OCI-LY7 (cell line): Measurements from ENCODE around the gene AGBL1.

Experiments used
- EZH2phosphoT487 ChIP-seq: fragments of 200-600 bp; sonication (generic); IDR thresholded peaks from 2 replicates; pipeline ENCODE4 v1.6.1; 2018; ENCODE audit warnings: low read depth, borderline replicate concordance, mild to moderate bottlenecking, mixed run types, antibody characterized with exemption, low read length, moderate library complexity, mixed read lengths
- TF ChIP-seq, protein P1 (sequence below): fragments of 200-600 bp; sonication (generic); conservative IDR thresholded peaks from 2 replicates; pipeline ENCODE4 v1.5.1; 2014; ENCODE audit warnings: mild to moderate bottlenecking, antibody characterized with exemption, low read length, moderate library complexity, mixed read lengths

DNA sequence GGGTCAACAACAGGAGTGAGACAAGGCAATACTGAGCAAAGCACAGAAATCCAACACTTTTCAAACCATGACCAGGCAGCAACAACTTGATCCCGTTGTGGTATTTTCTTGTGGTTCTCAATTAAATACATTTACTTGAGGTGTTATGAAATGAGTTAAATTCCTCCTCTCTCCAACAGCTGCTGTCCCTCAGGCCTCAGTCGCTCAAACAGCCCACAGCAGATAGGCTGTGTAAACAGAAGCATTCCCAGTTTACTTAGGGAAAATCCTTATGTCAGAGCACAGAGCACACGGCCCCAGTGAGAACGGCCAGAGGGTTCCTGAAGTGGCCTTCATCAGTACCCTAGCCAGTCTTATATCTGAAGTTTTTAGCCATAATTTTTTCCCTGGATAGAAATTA, 359.9 kb downstream of the AGBL1 start:
- TF ChIP-seq, protein P1, sequence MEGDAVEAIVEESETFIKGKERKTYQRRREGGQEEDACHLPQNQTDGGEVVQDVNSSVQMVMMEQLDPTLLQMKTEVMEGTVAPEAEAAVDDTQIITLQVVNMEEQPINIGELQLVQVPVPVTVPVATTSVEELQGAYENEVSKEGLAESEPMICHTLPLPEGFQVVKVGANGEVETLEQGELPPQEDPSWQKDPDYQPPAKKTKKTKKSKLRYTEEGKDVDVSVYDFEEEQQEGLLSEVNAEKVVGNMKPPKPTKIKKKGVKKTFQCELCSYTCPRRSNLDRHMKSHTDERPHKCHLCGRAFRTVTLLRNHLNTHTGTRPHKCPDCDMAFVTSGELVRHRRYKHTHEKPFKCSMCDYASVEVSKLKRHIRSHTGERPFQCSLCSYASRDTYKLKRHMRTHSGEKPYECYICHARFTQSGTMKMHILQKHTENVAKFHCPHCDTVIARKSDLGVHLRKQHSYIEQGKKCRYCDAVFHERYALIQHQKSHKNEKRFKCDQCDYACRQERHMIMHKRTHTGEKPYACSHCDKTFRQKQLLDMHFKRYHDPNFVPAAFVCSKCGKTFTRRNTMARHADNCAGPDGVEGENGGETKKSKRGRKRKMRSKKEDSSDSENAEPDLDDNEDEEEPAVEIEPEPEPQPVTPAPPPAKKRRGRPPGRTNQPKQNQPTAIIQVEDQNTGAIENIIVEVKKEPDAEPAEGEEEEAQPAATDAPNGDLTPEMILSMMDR = no peak
- TF ChIP-seq EZH2phosphoT487 = no peak
